ENCODE data around the gene TNFRSF1A. TPM values are rescaled to one million over a fixed set of nuclear protein-coding genes. Genes with fewer than 3 reads are reported as not detected.
"Not testable (repeated sequence)": the region's sequence is repeated elsewhere in the genome, so short reads cannot be mapped to it uniquely, and the experiment has no call there.

The TNFRSF1A gene
- total and polyA plus RNA-seq, 4 donors: 36.9 to 144 (median 88.4) TPM

DNA sequence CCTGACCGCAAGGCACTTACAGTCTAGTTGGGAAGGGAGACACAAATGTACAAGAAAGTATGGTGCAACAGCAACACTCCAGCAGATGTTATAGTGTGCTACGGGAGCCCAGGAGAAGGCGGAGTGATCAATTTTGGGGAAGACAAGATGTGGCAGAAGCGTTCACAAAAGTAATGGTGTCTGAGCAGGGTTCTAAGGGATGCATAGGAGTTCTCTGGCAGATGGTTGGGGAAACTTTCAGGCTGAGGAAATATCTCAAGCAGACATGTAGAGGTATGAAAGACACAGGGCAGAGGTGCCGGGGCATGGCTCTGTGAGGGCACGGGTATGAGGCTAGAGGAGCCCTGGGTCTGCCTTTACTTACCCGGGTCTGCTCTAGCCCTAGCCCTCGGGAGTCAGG is 5.1 kb upstream of the TNFRSF1A start:
- no peaks in the 10 kb centered on the region for H3K27me3 ChIP-seq (ENCODE audit: control insufficient read depth in 4 of 4, insufficient read depth in 4 of 4, low read length in 3 of 4)
- H3K27ac ChIP-seq (ENCODE audit: low read depth in 1 of 2, low read length in 2 of 2): peak overlapping the region; percentile 19 to 32
- DNase-seq (ENCODE audit: low spot score): no peak
- 89% methylated on average over 8 of the region's 8 CpGs for WGBS
- peaks cover 0 to 10% (median 7%) of the 10 kb centered on the region in 4 donors for H3K4me1 ChIP-seq (ENCODE audit: control insufficient read depth in 4 of 4, insufficient read depth in 4 of 4, low read length in 3 of 4)
- TF ChIP-seq GABPA (IDR thresholded peaks at IDR 0.05 in 1 of 2, conservative IDR thresholded peaks at IDR 0.05 in 1 of 2) (no peak), HNF4A (conservative IDR thresholded peaks at IDR 0.05) (no peak), JUND (IDR thresholded peaks at IDR 0.05) (no peak), EGR1 (IDR thresholded peaks at IDR 0.05; ENCODE audit: low read depth in 2 of 2) (no peak), NR2F2 (IDR thresholded peaks at IDR 0.05) (no peak)
- TF ChIP-seq, protein P1, sequence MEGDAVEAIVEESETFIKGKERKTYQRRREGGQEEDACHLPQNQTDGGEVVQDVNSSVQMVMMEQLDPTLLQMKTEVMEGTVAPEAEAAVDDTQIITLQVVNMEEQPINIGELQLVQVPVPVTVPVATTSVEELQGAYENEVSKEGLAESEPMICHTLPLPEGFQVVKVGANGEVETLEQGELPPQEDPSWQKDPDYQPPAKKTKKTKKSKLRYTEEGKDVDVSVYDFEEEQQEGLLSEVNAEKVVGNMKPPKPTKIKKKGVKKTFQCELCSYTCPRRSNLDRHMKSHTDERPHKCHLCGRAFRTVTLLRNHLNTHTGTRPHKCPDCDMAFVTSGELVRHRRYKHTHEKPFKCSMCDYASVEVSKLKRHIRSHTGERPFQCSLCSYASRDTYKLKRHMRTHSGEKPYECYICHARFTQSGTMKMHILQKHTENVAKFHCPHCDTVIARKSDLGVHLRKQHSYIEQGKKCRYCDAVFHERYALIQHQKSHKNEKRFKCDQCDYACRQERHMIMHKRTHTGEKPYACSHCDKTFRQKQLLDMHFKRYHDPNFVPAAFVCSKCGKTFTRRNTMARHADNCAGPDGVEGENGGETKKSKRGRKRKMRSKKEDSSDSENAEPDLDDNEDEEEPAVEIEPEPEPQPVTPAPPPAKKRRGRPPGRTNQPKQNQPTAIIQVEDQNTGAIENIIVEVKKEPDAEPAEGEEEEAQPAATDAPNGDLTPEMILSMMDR (IDR thresholded peaks at IDR 0.05; ENCODE audit: low read depth, low read length, missing input control): no peak
- TF ChIP-seq, protein P2, sequence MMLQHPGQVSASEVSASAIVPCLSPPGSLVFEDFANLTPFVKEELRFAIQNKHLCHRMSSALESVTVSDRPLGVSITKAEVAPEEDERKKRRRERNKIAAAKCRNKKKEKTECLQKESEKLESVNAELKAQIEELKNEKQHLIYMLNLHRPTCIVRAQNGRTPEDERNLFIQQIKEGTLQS (IDR thresholded peaks at IDR 0.05): no peak
- H3K9ac ChIP-seq (ENCODE audit: low read depth in 1 of 2, low read length in 2 of 2): no peak overlapping the region
- no peak overlapping the region for H3K4me3 ChIP-seq (ENCODE audit: low read depth in 1 of 3, low read length in 3 of 3)
- no peaks in the 10 kb centered on the region for H3K9me3 ChIP-seq (ENCODE audit: control insufficient read depth in 4 of 4, low read length in 3 of 4)
- H3K36me3 ChIP-seq (ENCODE audit: control insufficient read depth in 4 of 4, insufficient read depth in 3 of 4, low read depth in 1 of 4, low read length in 3 of 4): no peaks in the 10 kb centered on the region

DNA sequence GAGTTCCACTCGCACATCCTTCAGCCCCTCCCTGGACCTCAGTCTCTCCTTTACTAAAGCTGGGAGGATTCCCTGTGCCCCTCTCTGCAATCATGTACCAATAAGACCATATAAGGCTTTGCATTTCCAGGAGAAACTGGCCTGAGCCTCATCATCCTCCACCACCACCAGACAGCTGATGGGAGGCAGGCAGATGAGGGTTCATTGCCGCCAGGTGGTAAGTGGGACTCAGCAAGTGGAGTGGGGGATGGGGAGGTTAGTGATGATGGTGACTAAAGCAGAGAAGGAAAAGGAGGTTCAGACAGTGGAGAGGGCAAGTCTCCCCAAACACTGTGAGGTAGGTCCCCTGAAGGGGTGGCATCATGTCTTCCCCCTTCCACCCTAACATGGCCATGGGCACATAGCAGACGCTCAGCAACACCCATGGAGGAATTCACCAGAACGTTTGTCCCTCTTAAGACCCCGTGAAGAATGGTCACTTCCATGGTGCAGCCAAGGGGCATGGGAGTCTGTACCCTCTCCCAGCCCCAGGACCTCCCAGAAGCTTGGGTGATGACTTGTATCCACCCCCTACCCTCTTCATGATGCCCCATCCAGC is 4.5 kb upstream of the TNFRSF1A start:
- Histone ChIP-seq H3K9me3 (ENCODE audit: control insufficient read depth in 4 of 4, low read length in 3 of 4) (no peaks in the 10 kb centered on the region), H3K4me3 (ENCODE audit: low read depth in 1 of 3, low read length in 3 of 3) (no peak overlapping the region), H3K27me3 (ENCODE audit: control insufficient read depth in 4 of 4, insufficient read depth in 4 of 4, low read length in 3 of 4) (no peaks in the 10 kb centered on the region), H3K9ac (ENCODE audit: low read depth in 1 of 2, low read length in 2 of 2) (no peak overlapping the region), H3K36me3 (ENCODE audit: control insufficient read depth in 4 of 4, insufficient read depth in 3 of 4, low read depth in 1 of 4, low read length in 3 of 4) (no peaks in the 10 kb centered on the region), H3K27ac (ENCODE audit: low read depth in 1 of 2, low read length in 2 of 2) (peak overlapping the region; percentile 1 to 59), H3K4me1 (ENCODE audit: control insufficient read depth in 4 of 4, insufficient read depth in 4 of 4, low read length in 3 of 4) (peaks cover 0 to 10% (median 7%) of the 10 kb centered on the region in 4 donors)
- no peak for DNase-seq (ENCODE audit: low spot score)
- WGBS: 91% methylated on average over 5 of the region's 5 CpGs
- no peak for TF ChIP-seq HNF4A (conservative IDR thresholded peaks at IDR 0.05)
- TF ChIP-seq RAD21 (IDR thresholded peaks at IDR 0.05): no peak
- TF ChIP-seq FOXA2 (IDR thresholded peaks at IDR 0.05): no peak

DNA sequence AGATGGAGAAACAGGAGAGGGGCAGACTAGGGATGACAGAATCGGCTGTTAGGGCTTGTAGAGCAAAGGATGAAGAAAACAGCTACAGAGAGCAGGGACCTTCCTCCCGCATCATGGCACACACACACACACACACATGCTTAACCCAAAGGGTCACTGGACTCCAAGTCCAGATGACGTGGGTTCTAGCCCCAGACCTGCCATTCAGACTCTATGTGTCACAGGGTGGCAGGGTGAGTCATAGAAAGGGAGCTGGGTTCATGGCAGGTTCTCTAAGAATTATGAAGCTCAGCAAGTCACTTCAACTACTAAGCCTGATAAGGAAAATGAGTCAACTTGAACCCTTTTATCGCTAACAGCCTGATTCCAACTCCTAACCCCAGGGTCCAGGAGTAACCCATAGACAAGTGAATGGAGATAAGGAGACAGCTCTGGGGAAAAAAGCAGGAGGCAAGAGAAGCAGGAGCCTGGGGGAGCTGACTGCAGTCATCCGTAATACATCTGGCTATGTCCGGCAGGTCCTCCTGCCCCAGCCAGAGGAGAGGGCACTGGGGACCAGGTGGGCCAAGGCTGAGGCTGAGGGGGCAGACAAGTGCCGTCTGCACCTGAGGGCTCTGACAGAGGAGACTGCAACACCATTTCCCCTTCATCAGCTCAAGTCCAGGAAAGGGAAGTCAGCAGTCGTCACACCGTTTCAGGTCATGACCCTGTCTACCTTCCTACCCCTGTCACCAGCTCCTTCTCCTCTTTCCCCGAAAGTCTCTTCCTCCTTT is 3.6 kb upstream of the TNFRSF1A start:
- Histone ChIP-seq H3K36me3 (ENCODE audit: control insufficient read depth in 4 of 4, insufficient read depth in 3 of 4, low read depth in 1 of 4, low read length in 3 of 4) (no peaks in the 10 kb centered on the region), H3K9ac (ENCODE audit: low read depth in 1 of 2, low read length in 2 of 2) (no peak overlapping the region), H3K27me3 (ENCODE audit: control insufficient read depth in 4 of 4, insufficient read depth in 4 of 4, low read length in 3 of 4) (no peaks in the 10 kb centered on the region), H3K4me1 (ENCODE audit: control insufficient read depth in 4 of 4, insufficient read depth in 4 of 4, low read length in 3 of 4) (peaks cover 0 to 10% (median 7%) of the 10 kb centered on the region in 4 donors), H3K4me3 (ENCODE audit: low read depth in 1 of 3, low read length in 3 of 3) (no peak overlapping the region), H3K9me3 (ENCODE audit: control insufficient read depth in 4 of 4, low read length in 3 of 4) (no peaks in the 10 kb centered on the region), H3K27ac (ENCODE audit: low read depth in 1 of 2, low read length in 2 of 2) (peak overlapping the region; percentile 1 to 59)
- DNase-seq (ENCODE audit: low spot score): no peak
- WGBS: 74% methylated on average over 10 of the region's 10 CpGs
- TF ChIP-seq NR2F2 (IDR thresholded peaks at IDR 0.05) (peak; percentile 79), TAF1 (conservative IDR thresholded peaks at IDR 0.05) (no peak), JUND (IDR thresholded peaks at IDR 0.05) (peak in 1 of 2 donors; percentile 77), RXRA (IDR thresholded peaks at IDR 0.05) (peak in 1 of 2 donors; percentile 49), HNF4G (IDR thresholded peaks at IDR 0.05) (no peak)

DNA sequence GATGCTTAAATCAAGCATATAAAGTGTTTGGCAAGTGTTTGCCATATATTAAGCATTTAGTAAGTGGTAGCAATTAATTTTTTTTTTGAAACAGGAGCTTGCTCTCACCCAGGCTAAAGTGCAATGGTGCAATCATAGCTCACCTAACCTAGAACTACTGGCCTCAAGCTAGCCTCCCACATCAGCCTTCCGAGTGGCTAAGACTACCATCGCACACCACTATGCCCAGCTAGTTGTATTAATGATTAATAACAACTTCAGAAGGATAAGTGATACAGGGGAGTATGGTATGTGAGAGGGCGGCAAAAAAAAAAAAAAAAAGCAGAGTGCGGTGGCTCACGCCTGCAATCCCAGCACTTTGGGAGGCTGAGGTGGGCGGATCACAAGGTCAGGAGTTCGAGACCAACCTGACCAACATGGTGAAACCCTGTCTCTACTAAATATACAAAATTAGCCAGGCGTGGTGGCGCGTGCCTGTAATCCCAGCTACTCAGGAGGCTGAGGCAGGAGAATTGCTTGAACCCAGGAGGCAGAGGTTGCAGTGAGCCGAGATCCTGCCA is 2.3 kb upstream of the TNFRSF1A start:
- 95% methylated on average over 11 of the region's 11 CpGs for WGBS
- H3K27me3 ChIP-seq (ENCODE audit: control insufficient read depth in 4 of 4, insufficient read depth in 4 of 4, low read length in 3 of 4); H3K27ac ChIP-seq (ENCODE audit: low read depth in 1 of 2, low read length in 2 of 2); H3K36me3 ChIP-seq (ENCODE audit: control insufficient read depth in 4 of 4, insufficient read depth in 3 of 4, low read depth in 1 of 4, low read length in 3 of 4); DNase-seq (ENCODE audit: low spot score); H3K4me3 ChIP-seq (ENCODE audit: low read depth in 1 of 3, low read length in 3 of 3); H3K9ac ChIP-seq (ENCODE audit: low read depth in 1 of 2, low read length in 2 of 2); H3K9me3 ChIP-seq (ENCODE audit: control insufficient read depth in 4 of 4, low read length in 3 of 4): not testable (repeated sequence)
- peaks cover 4 to 20% (median 12%) of the 10 kb centered on the region in 4 donors for H3K4me1 ChIP-seq (ENCODE audit: control insufficient read depth in 4 of 4, insufficient read depth in 4 of 4, low read length in 3 of 4)

All from liver (tissue), 9 donors.